VCaP (cell line): Measurements from ENCODE around the gene PCDHGC5.

Source experiments
- H3K27ac ChIP-seq: fragments of 450-650 bp; 2 replicates; pipeline ENCODE4 v1.5.1; 2017
- CTCF ChIP-seq: fragments of 450-650 bp; conservative IDR thresholded peaks from 2 replicates; pipeline ENCODE4 v1.5.1; 2017; ENCODE audit warnings: mild to moderate bottlenecking, moderate library complexity

Gene PCDHGC5

GRCh38 chr5:141501761-141502160 lies 12.9 kb downstream of the PCDHGC5 start:
- no peak for TF ChIP-seq CTCF
- no peak overlapping the region for H3K27ac ChIP-seq

GRCh38 chr5:141503681-141504080 lies 14.8 kb downstream of the PCDHGC5 start:
- H3K27ac ChIP-seq, result no peak overlapping the region
- TF ChIP-seq CTCF, result no peak

- no peak for TF ChIP-seq CTCF
- H3K27ac ChIP-seq, result no peak overlapping the region
These were observed 15.3 kb downstream of the PCDHGC5 start for GRCh38 chr5:141504216-141504615.

DNA sequence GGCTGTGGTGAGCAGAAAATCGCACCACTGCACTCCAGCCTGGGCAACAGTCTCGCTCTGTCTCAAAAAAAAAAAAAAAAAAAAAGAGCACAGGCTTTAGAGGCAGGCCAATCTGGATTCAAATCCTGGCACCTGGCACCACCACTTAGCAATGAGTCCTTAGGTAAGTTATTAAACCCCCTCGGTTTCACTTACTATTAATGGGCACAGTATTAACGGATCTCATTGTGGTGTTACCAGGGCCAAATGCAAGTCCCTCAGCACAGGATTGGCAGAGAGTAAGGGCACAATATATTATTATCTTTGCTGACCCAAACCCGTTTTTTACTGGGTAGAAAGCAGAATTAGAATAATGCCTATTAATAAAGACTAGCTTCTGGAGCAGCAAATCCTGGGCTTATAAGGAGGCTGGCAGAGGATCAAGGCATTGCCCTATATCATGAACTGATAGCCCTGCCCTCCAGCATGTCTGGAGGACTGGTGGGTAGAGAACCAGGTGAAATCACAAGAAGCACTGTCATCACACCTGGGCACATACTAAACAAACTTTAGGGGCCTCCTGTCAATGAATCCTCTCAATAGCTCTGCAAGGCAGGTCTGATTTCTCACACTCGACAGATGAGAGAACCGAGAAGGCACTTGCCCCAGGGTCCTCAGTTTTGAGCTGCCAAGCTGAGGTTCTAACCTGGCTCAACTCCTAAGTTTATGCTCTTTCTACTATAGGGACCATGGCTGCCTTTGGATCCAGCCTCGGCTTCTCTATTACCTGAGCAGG lies 17.7 kb downstream of the PCDHGC5 start:
- no peak overlapping the region for H3K27ac ChIP-seq
- no peak for TF ChIP-seq CTCF

DNA sequence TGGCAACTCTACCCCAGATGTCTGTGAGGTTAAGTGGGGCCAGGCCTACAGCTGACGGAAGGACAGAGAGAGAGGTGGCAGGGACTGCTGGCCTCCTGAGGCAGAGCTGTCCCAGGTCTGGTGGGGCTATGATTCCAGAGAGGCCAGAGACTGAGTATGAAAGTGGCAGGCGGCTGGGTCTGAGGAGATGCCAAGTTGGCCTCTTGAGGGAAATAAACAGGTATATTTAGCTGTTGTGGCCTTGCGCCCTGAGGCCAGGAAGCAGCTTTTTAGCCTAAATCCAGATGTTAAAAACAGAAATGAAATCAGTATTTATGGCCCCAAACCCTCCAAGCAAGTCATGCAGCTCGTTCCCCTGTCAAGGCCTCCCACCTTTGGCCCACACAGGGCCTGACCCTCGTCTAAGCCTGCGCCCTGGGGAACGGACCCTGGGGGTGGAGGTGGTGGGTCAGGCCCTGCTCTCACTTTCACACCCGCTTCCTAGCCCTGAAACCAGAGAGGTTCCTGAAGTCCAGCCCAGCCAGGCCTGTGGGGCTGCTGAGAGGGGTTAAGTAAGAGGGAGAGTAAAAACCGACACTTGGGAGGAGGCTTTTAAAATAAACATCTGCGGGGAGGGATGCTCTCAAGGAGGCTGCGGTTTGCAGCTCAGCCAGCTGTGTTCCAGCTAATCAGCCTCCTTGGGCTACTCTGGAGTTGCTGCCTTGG lies 18.7 kb downstream of the PCDHGC5 start:
- H3K27ac ChIP-seq, result no peak overlapping the region

DNA sequence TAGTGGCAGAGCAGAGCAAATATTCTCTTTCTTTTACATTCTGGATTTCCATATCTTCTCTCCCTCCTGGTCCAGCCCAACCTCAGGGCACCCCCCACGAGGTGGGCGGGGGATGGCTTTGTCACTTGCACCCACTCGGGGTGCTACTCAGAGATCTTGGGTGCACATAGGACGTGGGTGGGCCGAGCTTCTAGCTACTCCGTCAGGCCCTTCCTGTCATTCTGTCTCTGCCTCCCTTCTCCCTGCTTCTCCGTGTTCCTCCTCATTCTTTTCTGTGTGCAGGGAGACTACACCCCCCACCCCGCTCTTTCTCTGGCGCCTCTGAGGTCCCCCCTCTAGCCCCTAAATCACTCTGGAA lies 19.5 kb downstream of the PCDHGC5 start:
- H3K27ac ChIP-seq, result no peak overlapping the region
- TF ChIP-seq CTCF, result no peak

More for the DNA sequence above, 18.7 kb downstream of the PCDHGC5 start:
- no peak for TF ChIP-seq CTCF

DNA sequence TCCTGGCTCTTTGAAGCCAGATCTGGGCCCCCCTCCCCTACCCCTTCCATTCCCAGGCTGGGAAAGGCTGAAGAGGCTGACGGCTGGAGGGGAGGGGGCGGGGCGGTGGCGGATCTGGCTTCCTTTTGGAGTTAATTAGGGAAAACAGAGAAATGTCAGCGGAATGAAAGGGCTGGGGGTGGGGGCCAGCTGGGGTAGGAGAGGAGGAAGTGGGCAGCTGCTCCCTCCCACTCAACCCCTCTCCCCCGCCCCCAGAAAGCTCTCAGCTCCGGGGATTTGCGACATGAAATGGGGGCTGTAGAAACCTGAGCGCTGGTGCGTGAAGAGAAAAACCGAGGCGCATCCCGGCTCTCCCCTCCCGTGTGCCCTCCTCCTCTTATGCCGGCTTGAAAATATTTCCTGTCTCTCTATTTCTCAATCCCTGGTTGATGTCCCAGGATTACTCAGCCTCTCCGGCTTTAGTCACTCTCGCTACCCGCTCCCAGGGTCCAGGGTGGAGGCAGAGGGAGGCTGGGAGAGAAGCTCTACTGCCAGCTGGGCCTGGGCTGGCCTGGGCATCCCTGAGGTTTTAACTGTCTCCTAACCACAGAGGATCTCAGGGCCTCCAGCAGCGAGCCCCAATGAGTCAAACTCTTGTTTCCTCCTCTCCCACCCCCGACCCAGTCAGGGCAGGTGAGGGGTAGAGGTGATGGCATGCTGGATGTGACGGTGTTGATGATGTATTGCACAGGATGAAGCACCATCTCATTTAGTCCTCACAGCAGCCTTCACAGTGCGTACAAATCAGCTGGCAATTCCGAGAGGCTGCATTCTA lies 20.1 kb downstream of the PCDHGC5 start:
- TF ChIP-seq CTCF, result no peak
- no peak overlapping the region for H3K27ac ChIP-seq
